Body of pancreas (tissue), 4 donors: Measurements from ENCODE around the gene WWOX. TPM values are rescaled to one million over a fixed set of nuclear protein-coding genes. Genes with fewer than 3 reads are reported as not detected.

Experiments used
- ATAC-seq: fragments of 150-250 bp; one replicate; pipeline ENCODE4 v1.9.1; 2016
- DNase-seq, 4 donors: peaks; one replicate each; pipeline ENCODE4 v3.0.0-alpha.2; 2019
- H3K27ac ChIP-seq, 4 donors: fragments of 200-600 bp; sonication (generic); 1 replicate in 3 of 4; 2 replicates in 1 of 4; pipeline versions ENCODE4 v1.5.1 to v1.6.1; 2016 to 2019; ENCODE audit warnings: mild to moderate bottlenecking in 1 of 4, mixed read lengths in 1 of 4, moderate library complexity in 1 of 4
- H3K27me3 ChIP-seq, 2 donors: fragments of 200-600 bp; sonication (generic); one replicate each; pipeline ENCODE4 v1.6.0; 2016; ENCODE audit warnings: mild to moderate bottlenecking in 1 of 2
- H3K36me3 ChIP-seq, 2 donors: fragments of 200-600 bp; sonication (generic); replicated peaks in 1 of 2; 2 replicates each; pipeline ENCODE4 v1.5.1; 2016; ENCODE audit warnings: low read depth in 2 of 2; ENCODE audit not compliant: insufficient read depth in 1 of 2
- H3K4me1 ChIP-seq: fragments of 200-600 bp; sonication (generic); one replicate; pipeline ENCODE4 v1.6.0; 2016
- H3K4me3 ChIP-seq, 2 donors: fragments of 200-600 bp; sonication (generic); 1 replicate in 1 of 2; 2 replicates in 1 of 2; pipeline ENCODE4 v1.5.1; 2016 to 2019
- H3K9me3 ChIP-seq, 3 donors: fragments of 200-600 bp; sonication (generic); 1 replicate in 2 of 3; 2 replicates in 1 of 3; pipeline ENCODE4 v1.5.1; 2016
- CTCF ChIP-seq, 7 experiments: fragments of 450-650 bp in 4 of 7; fragments of 200-600 bp in 3 of 7; sonication (generic) in 3 of 7; IDR thresholded peaks; one replicate each; pipeline ENCODE4 v1.5.1; 2016 to 2019; ENCODE audit warnings: antibody characterized with exemption in 7 of 7
- POLR2A ChIP-seq, 3 donors: fragments of 450-650 bp; IDR thresholded peaks; one replicate each; pipeline ENCODE4 v1.6.1; 2016; ENCODE audit warnings: antibody characterized with exemption in 3 of 3, mild to moderate bottlenecking in 2 of 3
- WGBS, 2 donors: methylation state at CpG; one replicate each; pipeline ENCODE4 v1.1.5; 2017; 5-methylcytosine and 5-hydroxymethylcytosine counted together
- intact Hi-C: fragments of 100-400 bp; cut with DNase I; formaldehyde crosslinking; loops from one replicate; pipeline ENCODE4 v1.15.1; 2023
- total RNA-seq, 2 donors: library from RNA; depleted of rRNA; stranded (reverse); fragments of >200 nt; gene quantifications; one replicate each; pipeline ENCODE4 v1.1.0, GENCODE V29; 2016

Gene WWOX
- total RNA-seq, 2 donors from 2014 or later, result 52.7 to 67.2 TPM

- TF ChIP-seq CTCF (IDR thresholded peaks at IDR 0.05), result no peak
- TF ChIP-seq POLR2A (IDR thresholded peaks at IDR 0.05), result no peak
- intact Hi-C loops, result no loop called here
- H3K36me3 ChIP-seq, result no peaks in the 10 kb centered on the region
- no peaks in the 10 kb centered on the region for H3K4me1 ChIP-seq
- DNase-seq, result no peak
- 87 to 89% methylated on average over 18 to 19 of the region's 19 CpGs for WGBS, 2 donors
- no peak overlapping the region for H3K4me3 ChIP-seq
- H3K9me3 ChIP-seq, result no peaks in the 10 kb centered on the region
- H3K27ac ChIP-seq, result no peak overlapping the region
- H3K27me3 ChIP-seq, result no peaks in the 10 kb centered on the region
- ATAC-seq, result no peak
These were observed 565.6 kb downstream of the WWOX start for GRCh38 chr16:78664811-78665772.

- intact Hi-C loops, result no loop called here
- ATAC-seq (no peak), DNase-seq (no peak)
- no peak for TF ChIP-seq POLR2A (IDR thresholded peaks at IDR 0.05)
- no peak for TF ChIP-seq CTCF (IDR thresholded peaks at IDR 0.05)
- Histone ChIP-seq H3K27ac (no peak overlapping the region), H3K9me3 (no peaks in the 10 kb centered on the region), H3K36me3 (no peaks in the 10 kb centered on the region), H3K27me3 (no peaks in the 10 kb centered on the region), H3K4me1 (no peaks in the 10 kb centered on the region), H3K4me3 (no peak overlapping the region)
- 78 to 83% methylated on average over 4 of the region's 4 CpGs for WGBS, 2 donors
These were observed 566.9 kb downstream of the WWOX start for GRCh38 chr16:78666318-78666717.

- Histone ChIP-seq H3K27me3 (no peaks in the 10 kb centered on the region), H3K4me1 (no peaks in the 10 kb centered on the region), H3K9me3 (no peaks in the 10 kb centered on the region), H3K36me3 (no peaks in the 10 kb centered on the region), H3K4me3 (no peak overlapping the region), H3K27ac (no peak overlapping the region)
- 95 to 99% methylated on average over 5 of the region's 5 CpGs for whole genome bisulfite sequencing, 2 donors
- intact Hi-C loops, result no loop called here
- TF ChIP-seq CTCF (IDR thresholded peaks at IDR 0.05) (no peak), POLR2A (IDR thresholded peaks at IDR 0.05) (no peak)
- no peak for ATAC-seq
- no peak for DNase-seq
These were observed 568.2 kb downstream of the WWOX start for GRCh38 chr16:78667675-78668074.

GRCh38 chr16:78668393-78668792, 568.9 kb downstream of the WWOX start:
- Histone ChIP-seq H3K9me3 (no peaks in the 10 kb centered on the region), H3K4me1 (no peaks in the 10 kb centered on the region), H3K36me3 (no peaks in the 10 kb centered on the region), H3K27ac (no peak overlapping the region), H3K4me3 (no peak overlapping the region), H3K27me3 (no peaks in the 10 kb centered on the region)
- intact Hi-C loops, result no loop called here
- WGBS, 2 donors, result 89% methylated on average over 3 of the region's 3 CpGs
- TF ChIP-seq POLR2A (IDR thresholded peaks at IDR 0.05) (no peak), CTCF (IDR thresholded peaks at IDR 0.05) (no peak)
- ATAC-seq (no peak), DNase-seq (no peak)
